Measurements from ENCODE around the gene CCDC142. TPM values are rescaled to one million over a fixed set of nuclear protein-coding genes. Genes with fewer than 3 reads are reported as not detected.
A peak's percentile ranks its signal among the peaks of the same experiment; 100 is the strongest.

Gene CCDC142
- total RNA-seq, 1 donor from 2014 or later, result 8.3 TPM

DNA sequence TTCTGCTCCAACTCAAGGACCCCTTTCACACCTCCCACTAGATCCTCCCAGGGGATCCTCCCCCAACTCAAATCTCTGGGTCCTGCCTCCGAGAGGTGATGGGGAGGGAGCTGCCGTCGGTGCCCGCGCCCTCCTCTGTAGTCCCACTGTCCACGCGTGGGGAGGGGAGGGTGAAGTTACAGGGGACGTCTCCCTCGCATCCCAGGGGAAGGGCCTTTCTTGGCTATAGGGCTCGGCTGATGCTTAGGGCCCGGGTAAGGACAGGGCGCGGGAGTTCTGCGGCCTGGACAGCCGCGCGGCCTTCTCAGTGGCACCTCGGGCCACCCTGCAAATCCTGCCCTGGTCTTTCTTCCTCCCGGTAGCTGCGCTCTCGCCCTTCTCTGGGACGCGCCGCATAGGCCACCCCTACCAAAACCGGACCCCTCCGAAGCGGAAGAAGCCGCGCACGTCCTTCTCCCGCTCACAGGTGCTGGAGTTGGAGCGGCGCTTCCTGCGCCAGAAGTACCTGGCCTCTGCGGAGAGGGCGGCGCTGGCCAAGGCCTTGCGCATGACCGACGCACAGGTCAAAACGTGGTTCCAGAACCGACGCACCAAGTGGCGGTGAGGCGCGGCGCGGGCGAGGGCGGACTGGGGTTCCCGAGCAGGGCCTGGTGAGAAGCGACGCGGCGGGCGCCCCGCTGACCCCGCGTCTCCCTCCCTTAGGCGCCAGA lies 32.6 kb upstream of the CCDC142 start:
- intact Hi-C loops (cut with DNase I), result no loop called here
- no peak for ATAC-seq
- peak; percentile 27 for DNase-seq (ENCODE audit: missing footprints)

DNA sequence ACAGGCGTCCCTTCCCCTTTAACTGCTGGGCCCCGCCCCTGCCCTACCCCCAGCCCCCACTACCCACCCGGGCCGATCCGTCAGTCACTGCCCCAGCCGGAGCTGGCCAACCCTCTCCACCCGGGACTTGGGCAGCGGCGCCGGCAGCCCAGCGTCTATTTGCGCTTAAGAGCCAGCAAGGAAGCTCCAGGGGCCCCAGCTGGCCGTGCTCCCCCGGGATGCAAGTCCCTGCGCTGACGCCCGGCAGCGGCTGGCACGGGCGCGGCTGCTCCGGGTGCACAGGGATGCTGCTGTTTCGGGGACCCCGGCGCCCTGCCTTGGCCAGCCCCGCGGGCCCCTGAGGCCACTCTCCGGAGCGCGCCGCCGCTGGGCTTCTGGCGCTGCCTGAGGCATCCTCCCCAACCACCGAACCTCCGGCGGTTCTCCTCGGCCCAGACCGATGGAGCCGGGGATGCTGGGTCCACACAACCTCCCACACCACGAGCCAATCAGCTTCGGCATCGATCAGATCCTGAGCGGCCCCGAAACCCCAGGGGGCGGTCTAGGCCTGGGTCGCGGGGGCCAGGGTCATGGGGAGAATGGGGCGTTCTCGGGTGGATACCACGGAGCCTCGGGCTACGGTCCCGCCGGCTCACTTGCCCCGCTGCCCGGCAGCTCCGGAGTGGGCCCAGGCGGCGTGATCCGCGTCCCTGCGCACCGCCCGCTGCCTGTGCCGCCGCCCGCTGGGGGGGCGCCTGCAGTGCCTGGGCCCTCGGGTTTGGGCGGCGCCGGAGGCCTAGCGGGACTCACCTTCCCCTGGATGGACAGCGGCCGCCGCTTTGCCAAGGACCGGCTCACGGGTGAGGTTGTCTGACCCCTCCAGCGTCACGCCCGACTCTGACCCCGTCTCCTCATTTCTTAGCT lies 31.8 kb upstream of the CCDC142 start, which contains the start of gene TLX2:
TLX2 (plus strand) TSS at position 83 of the 903 bp plus-strand sequence; CDS start at position 440, 357 bp downstream.
- DNase-seq (ENCODE audit: missing footprints) (peak; percentile 57), ATAC-seq (no peak)
- intact Hi-C loops (cut with DNase I), result no loop called here

DNA sequence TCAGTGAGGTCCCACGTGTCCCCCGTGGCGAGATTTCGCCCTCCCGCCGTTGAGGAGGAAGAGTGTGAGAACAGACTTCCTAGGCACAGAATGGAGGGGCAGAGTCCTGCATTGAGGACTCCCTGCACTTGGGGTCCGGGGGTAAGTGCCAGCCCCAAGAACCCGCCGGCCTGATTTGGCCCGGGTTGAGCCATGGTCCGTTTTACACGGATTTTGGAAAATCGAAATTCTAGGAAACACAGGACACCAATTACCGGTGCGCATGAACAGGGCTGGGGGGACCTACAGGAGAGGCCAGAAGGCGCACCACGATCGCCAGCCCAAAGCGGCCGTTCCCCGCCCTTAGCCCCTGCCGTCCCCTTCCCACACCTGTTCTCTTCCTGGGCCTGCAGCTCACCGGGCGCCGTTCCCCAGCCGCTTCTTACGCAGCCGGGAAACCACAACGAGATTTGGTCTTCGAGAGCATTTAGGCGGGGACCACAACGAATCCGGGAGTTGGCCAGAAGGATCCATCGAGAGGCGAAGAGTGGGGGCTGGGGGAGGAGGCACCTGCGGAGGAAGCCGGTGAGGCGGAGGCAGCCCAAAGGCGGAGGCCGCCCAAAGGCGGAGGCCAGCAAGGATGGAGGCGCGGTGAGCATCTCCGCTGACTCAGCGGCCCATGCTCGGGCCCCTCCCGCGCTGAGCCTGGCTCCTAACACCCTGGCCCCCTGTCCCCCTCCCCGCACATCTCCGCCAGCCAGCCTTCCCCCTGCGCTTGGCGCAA lies 31.0 kb upstream of the CCDC142 start:
- intact Hi-C loops (cut with DNase I), result no loop called here
- peak; percentile 65 for DNase-seq (ENCODE audit: missing footprints)
- ATAC-seq, result no peak

DNA sequence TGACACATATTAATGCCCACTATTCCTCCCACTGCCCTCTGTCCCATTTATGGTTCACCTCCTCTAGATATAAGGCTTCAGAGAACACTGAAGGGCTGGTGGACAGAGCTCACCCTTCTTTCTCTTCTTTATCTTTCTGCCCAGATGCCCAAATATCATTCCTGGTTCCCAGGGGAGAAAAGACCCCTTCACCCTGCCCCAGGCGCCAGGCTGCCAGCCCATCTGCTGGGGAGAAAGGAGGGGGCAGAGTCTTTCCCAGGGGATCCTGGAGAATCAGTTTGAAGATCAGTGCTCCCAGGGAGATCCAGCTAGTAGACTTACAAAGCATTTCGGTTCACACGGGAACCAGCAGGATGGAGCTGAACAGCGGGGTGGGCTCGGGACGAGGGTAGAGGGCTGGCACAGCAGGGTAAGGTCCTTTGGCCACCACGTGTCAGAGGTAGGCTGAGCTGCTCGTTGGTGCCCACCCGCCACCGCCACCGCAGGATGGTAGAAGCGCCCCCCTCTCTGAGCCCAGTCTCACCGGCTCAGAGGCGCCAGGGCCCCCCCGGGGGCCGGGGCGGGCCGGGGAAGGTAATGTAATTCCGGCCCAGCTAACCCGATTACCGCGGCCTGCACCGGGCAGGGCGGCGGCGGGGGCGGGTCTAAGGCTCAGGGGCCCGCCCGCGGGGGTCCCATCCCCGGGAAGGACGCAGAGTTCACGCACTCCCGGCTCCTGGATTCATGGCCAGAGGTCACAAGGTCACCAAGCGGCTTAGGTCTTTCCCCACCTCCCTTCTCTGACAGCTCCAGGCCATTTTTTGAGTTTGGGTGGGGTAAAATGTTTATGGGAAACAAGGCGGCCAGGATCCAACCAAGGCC lies 30.2 kb upstream of the CCDC142 start:
- no peak for DNase-seq (ENCODE audit: missing footprints)
- intact Hi-C loops (cut with DNase I), result no loop called here
- ATAC-seq, result no peak

DNA sequence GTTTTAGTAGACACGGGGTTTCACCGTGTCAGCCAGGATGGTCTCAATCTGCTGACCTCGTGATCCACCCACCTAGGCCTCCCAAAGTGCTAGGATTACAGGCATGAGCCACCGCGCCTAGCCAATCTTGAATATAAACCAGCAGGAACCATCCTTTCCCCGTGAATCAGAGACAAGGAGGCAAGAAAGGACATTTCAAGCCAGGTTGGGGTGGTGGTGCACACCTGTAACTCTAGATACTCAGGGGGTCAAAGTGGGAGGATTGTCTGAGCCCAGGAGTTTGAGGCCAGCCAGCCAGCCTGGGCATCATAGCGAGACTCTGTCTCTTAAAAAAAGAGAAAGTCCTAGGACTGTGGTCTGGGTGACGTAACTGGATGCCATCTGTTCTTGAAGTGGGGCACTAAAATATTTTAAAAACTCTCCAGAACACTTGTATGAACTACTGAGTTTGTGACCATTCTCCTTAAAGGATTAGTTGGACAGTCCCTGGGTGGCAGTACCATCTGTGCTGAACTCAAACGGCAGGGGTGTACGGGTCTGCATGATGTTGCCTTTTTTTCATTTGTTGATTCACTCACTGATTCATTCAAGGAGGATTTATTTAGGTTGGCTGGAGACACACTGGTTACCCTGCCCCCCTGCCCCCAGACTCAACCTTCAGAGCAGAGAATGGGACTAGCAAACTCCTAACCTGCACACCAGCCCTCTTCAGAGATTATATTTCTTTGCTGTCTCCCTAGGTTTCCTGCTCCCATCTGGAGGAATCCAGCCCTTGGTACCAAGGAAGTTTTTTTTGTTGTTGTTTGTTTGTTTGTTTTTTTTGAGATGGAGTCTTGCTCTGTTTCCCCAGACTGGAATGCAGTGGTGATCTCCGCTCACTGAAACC lies 28.5 kb upstream of the CCDC142 start:
- DNase-seq (ENCODE audit: missing footprints) (no peak), ATAC-seq (no peak)
- intact Hi-C loops (cut with DNase I), result no loop called here

DNA sequence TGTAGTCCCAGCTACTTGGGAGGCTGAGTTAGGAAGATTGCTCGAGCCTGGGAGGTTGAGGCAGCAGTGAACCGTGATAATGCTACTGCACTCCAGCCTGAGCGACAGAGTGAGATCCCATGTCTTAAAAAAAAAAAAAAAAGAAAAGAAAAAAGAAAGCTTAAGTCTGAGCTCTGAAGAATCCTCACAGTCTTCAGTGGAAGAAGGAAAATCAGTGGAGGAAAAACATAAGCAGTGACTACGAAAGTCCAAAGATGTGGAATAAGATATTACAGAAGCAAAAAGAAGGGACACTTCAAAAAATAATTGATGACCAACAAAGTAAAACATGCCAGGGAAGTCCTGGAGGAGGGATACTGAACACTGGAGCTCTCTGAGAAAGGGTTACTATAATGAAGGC lies 27.5 kb upstream of the CCDC142 start:
- DNase-seq (ENCODE audit: missing footprints) (no peak), ATAC-seq (no peak)
- intact Hi-C loops (cut with DNase I), result no loop called here

DNA sequence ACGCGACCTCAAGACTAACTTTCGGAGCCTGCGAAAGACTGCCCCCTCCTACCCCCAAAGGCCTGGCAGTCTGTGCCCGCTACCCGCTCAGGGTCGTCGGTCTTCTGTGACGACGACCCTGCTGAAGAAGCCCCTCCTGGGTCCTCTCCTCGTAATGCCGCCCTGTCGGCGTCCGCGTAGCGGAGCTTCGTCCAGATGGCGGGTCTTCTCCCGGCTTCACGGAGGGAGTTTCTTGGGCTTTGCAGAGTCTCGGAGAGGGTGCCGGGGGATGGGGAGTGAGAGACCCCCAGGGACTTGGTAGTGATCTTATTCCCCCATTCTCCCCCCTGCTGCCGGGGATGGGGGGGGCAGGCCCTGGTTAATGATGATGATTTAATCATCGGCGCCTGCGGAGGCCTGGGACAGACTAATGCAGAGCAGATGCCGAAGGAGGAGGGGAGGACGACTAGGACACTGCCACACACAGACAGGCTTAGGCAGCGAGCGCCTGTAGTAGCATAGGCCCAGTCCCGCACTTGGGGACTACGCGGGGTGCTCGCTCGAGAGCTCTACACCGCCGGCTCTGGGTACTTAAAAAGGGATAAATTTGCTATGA lies 25.2 kb upstream of the CCDC142 start:
- peak; percentile 73 for DNase-seq (ENCODE audit: missing footprints)
- ATAC-seq, result no peak
- intact Hi-C loops (cut with DNase I), result loop anchor here (2.0 to 10.0 kb wide), 2 partner anchors 21 to 147 kb away; partner anchors contain the start of genes AUP1, HTRA2 and SEMA4F

DNA sequence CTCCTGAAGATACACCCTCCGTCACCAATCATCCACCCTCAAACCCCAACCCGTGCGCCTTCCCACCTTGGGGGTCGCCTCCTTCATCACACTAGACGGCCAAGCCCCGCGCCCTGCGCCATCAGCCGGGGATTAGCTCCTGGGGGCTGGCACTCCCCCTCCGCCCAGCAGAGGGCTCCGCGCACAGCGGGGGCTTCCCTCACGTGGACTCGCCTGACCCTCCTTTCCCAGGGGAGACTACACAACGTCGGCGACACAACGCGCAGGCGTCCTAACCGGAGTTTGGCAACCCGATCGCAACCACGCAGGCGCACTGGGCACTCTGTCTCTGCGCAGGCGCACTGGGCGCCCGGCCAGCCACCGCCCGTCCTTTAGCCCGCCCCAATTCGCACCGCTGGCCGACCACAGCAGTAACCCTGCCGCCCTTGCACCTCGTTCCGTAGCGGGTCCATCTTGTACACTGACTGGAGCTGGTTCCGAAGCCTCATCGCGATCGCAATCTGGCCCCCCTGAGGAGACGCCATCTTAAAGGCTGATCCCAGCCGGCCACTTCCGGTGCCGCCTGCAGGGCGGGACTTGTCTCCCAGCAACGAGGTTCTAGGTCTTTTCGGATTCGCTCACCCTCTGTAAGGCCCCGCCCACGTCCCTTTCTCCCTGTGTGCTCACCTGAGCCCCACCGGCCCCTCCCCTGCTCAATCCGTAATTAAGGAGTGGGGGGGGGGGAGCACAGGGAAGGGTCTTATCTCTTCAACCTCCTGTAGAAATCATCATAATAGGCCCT lies 24.5 kb upstream of the CCDC142 start, which contains the start of gene PCGF1:
PCGF1 (minus strand) TSS at position 551 of the 781 bp plus-strand sequence; CDS start at position 524, 27 bp downstream.
- DNase-seq (ENCODE audit: missing footprints) (peak; percentile 99), ATAC-seq (peak; percentile 96)
- intact Hi-C loops (cut with DNase I), result loop anchor here (2.0 to 10.0 kb wide), 2 partner anchors 21 to 147 kb away; partner anchors contain the start of genes AUP1, HTRA2 and SEMA4F

DNA sequence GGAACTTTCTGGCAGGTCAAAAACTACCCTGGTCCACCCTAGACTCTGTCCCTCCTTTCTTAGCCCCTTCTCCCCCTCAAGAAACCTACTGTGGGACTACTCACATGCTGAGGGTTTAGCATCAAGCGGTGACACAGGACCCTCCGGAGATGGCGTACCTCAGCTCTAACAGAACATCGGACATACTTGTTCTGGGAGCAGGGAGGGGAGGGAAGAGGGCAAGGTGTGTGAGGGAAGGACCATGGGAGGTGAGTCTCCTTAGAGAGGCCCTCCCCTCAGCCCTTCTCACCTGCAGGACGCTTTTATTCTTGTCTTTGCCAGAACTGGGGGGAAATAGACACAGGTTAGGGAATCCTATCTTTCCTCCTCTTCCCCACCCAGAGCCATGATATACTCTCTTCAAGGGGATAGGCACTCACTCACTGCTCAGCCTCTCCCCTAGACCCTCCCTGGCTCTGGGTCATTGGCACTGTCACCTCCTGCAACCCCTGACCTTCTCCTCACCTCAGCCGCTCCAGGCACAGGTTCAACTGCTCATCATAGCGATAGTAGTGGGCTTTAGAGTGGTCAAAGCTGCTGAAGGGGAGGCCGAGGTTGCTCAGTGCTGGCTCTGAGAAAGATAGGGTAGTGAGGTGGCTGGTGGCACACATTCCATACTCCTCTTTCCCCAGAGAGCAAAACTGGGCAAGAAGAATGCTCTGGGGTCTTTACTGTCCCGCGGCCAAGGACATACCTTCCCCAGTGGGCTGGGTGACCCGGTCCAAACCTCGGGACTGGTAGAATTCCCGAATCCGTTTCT lies 22.8 kb upstream of the CCDC142 start:
- intact Hi-C loops (cut with DNase I), result loop anchor here (2.0 to 10.0 kb wide), 2 partner anchors 23 to 149 kb away; partner anchors contain the start of genes AUP1, HTRA2 and SEMA4F
- DNase-seq (ENCODE audit: missing footprints), result peak; percentile 56
- no peak for ATAC-seq

DNA sequence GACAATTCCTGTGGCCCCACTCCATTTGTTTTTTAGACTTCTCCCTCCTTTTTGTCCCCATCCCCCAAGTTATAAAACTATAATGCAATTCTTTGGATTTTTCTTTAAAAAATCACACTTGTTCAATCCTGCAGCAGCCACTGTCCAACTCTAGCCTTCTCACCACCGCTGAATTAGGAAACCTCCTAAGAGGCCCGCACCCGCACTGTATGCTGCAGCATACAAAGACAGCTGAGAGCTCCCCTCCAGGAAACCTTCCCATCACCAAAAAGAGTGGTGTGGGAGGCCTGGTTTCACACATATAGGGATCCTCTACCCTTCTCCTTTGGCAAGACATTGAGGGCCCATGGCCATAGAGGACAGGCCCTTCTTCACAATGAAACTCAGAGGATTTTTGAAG lies 21.8 kb upstream of the CCDC142 start:
- ATAC-seq (no peak), DNase-seq (ENCODE audit: missing footprints) (no peak)
- intact Hi-C loops (cut with DNase I), result loop anchor here (5.0 to 10.0 kb wide), 2 partner anchors 83 to 150 kb away; partner anchors contain the start of gene SEMA4F

DNA sequence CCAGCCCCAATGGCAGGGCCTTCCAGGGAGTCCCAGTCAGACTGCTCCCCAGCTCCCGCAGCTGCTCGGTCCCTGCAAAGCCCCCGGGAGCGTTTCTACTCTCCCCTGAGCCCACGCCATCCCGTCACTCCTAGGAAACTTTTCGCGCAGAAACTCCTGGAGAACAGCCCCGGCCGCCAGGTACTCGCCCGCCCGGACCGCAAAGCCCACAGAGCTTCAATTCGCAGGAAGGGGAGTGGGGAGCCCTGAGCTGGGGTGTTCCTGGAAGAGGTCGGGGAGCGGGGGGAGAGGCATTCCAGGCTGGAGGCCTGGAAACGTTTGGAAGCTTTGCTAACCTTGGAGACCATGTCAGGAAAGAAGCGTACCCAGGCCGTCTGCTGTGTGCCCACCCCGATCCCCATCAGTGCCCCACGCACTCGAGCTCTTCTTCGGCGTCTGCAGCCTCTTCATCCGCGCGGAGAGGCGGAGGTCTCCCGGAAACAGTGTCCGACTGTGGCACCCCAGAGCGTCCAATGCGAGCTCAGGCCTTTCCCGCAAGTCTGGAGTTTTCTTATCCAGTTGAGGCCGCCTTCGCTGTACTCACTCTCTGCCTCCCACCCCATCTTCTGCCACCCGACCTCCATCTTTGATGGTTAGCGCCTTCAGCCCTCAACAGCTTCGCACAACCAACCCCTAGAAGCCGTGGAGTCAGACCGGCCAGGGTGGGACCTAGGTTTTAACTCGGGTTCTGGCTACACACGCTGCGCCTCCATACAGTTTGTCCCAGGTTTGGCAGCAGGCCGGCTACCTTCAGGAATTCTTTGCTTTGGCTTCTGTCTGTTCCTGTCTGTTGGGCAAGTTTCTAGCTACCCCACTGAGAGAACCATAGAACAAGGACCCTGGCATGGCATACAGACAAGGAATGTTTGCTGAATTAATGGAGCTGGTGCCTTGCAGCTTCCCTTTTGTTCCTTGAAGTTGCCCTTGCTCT lies 21.0 kb upstream of the CCDC142 start:
- ATAC-seq (no peak), DNase-seq (ENCODE audit: missing footprints) (peak; percentile 52)
- intact Hi-C loops (cut with DNase I), result loop anchor here (5.0 to 10.0 kb wide), 2 partner anchors 84 to 151 kb away; partner anchors contain the start of gene SEMA4F

DNA sequence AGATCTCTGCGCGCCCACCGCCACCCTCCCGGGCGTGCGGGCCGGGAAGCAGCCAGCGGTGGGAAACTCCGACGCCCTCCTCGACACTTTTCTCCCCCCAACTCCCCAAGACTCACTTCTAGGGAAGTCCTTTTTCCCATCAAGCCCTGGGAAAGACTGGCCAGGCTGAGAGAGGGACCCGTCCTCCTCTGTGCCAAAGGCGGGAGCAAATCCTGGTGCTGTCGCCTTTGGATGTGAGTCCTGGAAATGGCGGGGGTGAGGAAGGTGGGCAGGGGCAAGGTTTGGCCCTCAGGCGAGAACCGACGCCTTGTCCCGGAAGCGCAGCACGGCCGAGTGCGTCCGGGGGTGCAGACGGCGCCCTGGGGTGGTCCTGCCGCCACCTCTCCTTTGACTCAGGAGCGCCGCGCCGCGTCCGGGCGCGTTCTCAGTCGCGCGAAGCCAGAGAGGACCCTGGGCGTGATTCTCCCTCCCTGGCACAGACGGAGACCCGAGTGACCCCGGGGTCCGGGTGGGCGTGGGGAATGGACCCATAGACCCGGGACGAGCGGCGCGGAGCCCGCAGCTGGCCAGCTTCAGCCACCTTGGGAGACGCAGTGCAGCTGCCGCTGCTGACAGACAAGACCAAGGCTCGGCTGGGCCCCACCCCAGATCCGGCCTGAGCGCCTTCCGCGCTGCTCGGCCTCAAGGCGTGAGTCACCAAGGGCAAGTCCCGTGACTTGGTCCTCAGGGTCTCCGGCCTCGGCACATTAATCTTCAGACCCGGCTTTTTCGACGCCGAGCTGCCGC lies 20.1 kb upstream of the CCDC142 start:
- ATAC-seq (peak; percentile 73), DNase-seq (ENCODE audit: missing footprints) (peak; percentile 90)
- intact Hi-C loops (cut with DNase I), result loop anchor here (5.0 to 10.0 kb wide), 2 partner anchors 84 to 152 kb away; partner anchors contain the start of gene SEMA4F
